Progenitor cell of endocrine pancreas (in vitro differentiated cells): ENCODE measurements around the gene EHF. TPM values are rescaled to one million over a fixed set of nuclear protein-coding genes. Genes with fewer than 3 reads are reported as not detected.
A peak's percentile ranks its signal among the peaks of the same experiment; 100 is the strongest.

Experiments used
- DNase-seq: peaks from one replicate; pipeline ENCODE4 v3.0.0; 2021; ENCODE audit warnings: low spot score; ENCODE audit not compliant: unreplicated experiment
- H3K27ac Mint-ChIP-seq: 2 replicates; pipeline ENCODE4 v1.8.0; 2021; ENCODE audit warnings: mild to moderate bottlenecking, moderate library complexity, mixed read lengths
- H3K27me3 Mint-ChIP-seq: 2 replicates; pipeline ENCODE4 v1.8.0; 2021; ENCODE audit warnings: mixed read lengths
- H3K36me3 Mint-ChIP-seq: 2 replicates; pipeline ENCODE4 v1.8.0; 2022; ENCODE audit warnings: mixed read lengths; ENCODE audit not compliant: insufficient read depth
- H3K4me1 Mint-ChIP-seq: 2 replicates; pipeline ENCODE4 v1.8.0; 2021; ENCODE audit warnings: low read depth, mixed read lengths
- H3K4me3 Mint-ChIP-seq: 2 replicates; pipeline ENCODE4 v1.8.0; 2021; ENCODE audit warnings: low read depth, mild to moderate bottlenecking, moderate library complexity, mixed read lengths
- H3K9me3 Mint-ChIP-seq: 2 replicates; pipeline ENCODE4 v1.8.0; 2021; ENCODE audit warnings: low read depth, mixed read lengths
- CTCF ChIP-seq: fragments of 200-600 bp; sonication (generic); IDR thresholded peaks from one replicate; pipeline ENCODE4 v1.5.0; 2021; ENCODE audit warnings: antibody characterized with exemption, mild to moderate bottlenecking; ENCODE audit not compliant: unreplicated experiment
- total RNA-seq: library from RNA; stranded (reverse); gene quantifications from 2 replicates; pipeline ENCODE4 v1.2.1, GENCODE V29; 2021

EHF gene
- total RNA-seq, 1 donor from 2014 or later, result 18.6 TPM

GRCh38 chr11:34655335-34656008 lies 34.6 kb downstream of the EHF start:
- H3K27me3 Mint-ChIP-seq, result no peaks in the 10 kb centered on the region
- peaks cover 39% of the 10 kb centered on the region for H3K4me1 Mint-ChIP-seq
- no peak overlapping the region for H3K4me3 Mint-ChIP-seq
- no peak for DNase-seq
- peaks cover 3% of the 10 kb centered on the region for H3K9me3 Mint-ChIP-seq
- H3K27ac Mint-ChIP-seq, result peak overlapping the region; percentile 60
- H3K36me3 Mint-ChIP-seq, result peaks cover 24% of the 10 kb centered on the region
- no peak for TF ChIP-seq CTCF

GRCh38 chr11:34656062-34656720 lies 35.3 kb downstream of the EHF start:
- peaks cover 35% of the 10 kb centered on the region for H3K4me1 Mint-ChIP-seq

GRCh38 chr11:34658071-34659015 lies 37.5 kb downstream of the EHF start:
- no peak for TF ChIP-seq CTCF
- H3K4me1 Mint-ChIP-seq, result peaks cover 26% of the 10 kb centered on the region
- no peak overlapping the region for H3K4me3 Mint-ChIP-seq
- peaks cover 15% of the 10 kb centered on the region for H3K36me3 Mint-ChIP-seq
- peaks cover 3% of the 10 kb centered on the region for H3K9me3 Mint-ChIP-seq
- no peaks in the 10 kb centered on the region for H3K27me3 Mint-ChIP-seq
- DNase-seq, result no peak
- no peak overlapping the region for H3K27ac Mint-ChIP-seq

More at GRCh38 chr11:34656062-34656720, 35.3 kb downstream of the EHF start:
- Mint-ChIP-seq H3K27me3 (no peaks in the 10 kb centered on the region), H3K9me3 (peaks cover 3% of the 10 kb centered on the region), H3K4me3 (no peak overlapping the region), H3K27ac (no peak overlapping the region), H3K36me3 (peaks cover 22% of the 10 kb centered on the region)
- DNase-seq, result no peak
- no peak for TF ChIP-seq CTCF

GRCh38 chr11:34659096-34659733 lies 38.3 kb downstream of the EHF start:
- Mint-ChIP-seq H3K4me1 (peaks cover 17% of the 10 kb centered on the region), H3K27me3 (no peaks in the 10 kb centered on the region), H3K27ac (no peak overlapping the region), H3K9me3 (peaks cover 3% of the 10 kb centered on the region), H3K4me3 (no peak overlapping the region), H3K36me3 (peaks cover 15% of the 10 kb centered on the region)
- DNase-seq, result no peak
- TF ChIP-seq CTCF, result no peak
